Ishikawa (cell line): ENCODE results near the gene FOXC2.

Source experiments
- CEBPB ChIP-seq: IDR thresholded peaks from 2 replicates; pipeline ENCODE4 v1.6.1; 2012
- CREB1 ChIP-seq: IDR thresholded peaks from 2 replicates; pipeline ENCODE4 v1.6.1; 2012; ENCODE audit warnings: low read depth
- EGR1 ChIP-seq: IDR thresholded peaks from 2 replicates; pipeline ENCODE4 v1.6.1; 2012
- EP300 ChIP-seq: IDR thresholded peaks from 2 replicates; pipeline ENCODE4 v1.6.1; 2012; ENCODE audit warnings: borderline replicate concordance
- FOXM1 ChIP-seq: IDR thresholded peaks from 2 replicates; pipeline ENCODE4 v1.6.1; 2012; ENCODE audit warnings: low read depth, borderline replicate concordance
- NFIC ChIP-seq: IDR thresholded peaks from 2 replicates; pipeline ENCODE4 v1.6.1; 2012
- RAD21 ChIP-seq: IDR thresholded peaks from 2 replicates; pipeline ENCODE4 v1.6.1; 2012; ENCODE audit warnings: low read depth
- REST ChIP-seq: IDR thresholded peaks from 2 replicates; pipeline ENCODE4 v1.6.1; 2012; ENCODE audit warnings: low read depth, mild to moderate bottlenecking
- TAF1 ChIP-seq: IDR thresholded peaks from 2 replicates; pipeline ENCODE4 v1.6.1; 2012; ENCODE audit warnings: low read depth, mild to moderate bottlenecking
- TCF12 ChIP-seq: IDR thresholded peaks from 2 replicates; pipeline ENCODE4 v1.6.1; 2012; ENCODE audit warnings: low read depth
- TEAD4 ChIP-seq: IDR thresholded peaks from 2 replicates; pipeline ENCODE4 v1.6.1; 2012
- USF1 ChIP-seq: IDR thresholded peaks from 2 replicates; pipeline ENCODE4 v1.6.1; 2012
- YY1 ChIP-seq: IDR thresholded peaks from 2 replicates; pipeline ENCODE4 v1.6.1; 2012; ENCODE audit warnings: low read depth
- ZBTB7A ChIP-seq: IDR thresholded peaks from 2 replicates; pipeline ENCODE4 v1.6.1; 2012; ENCODE audit warnings: low read depth
- TF ChIP-seq, protein P1 (sequence below): IDR thresholded peaks from 2 replicates; pipeline ENCODE4 v1.6.1; 2012

FOXC2 gene

DNA sequence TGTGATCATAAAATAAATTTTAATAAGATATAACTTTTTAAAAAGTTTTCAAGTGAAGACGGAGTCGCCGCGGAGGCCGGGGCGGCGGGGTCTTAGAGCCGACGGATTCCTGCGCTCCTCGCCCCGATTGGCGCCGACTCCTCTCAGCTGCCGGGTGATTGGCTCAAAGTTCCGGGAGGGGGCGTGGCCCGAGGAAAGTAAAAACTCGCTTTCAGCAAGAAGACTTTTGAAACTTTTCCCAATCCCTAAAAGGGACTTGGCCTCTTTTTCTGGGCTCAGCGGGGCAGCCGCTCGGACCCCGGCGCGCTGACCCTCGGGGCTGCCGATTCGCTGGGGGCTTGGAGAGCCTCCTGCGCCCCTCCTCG, at the start of gene FOXC2:
Gene FOXC2 (plus strand): TSS at position 229 of the 365 bp plus-strand sequence. CDS start 507 bp downstream, outside the sequence.
- TF ChIP-seq NFIC (no peak), FOXM1 (no peak), CREB1 (no peak), REST (no peak), CEBPB (no peak), EGR1 (no peak), USF1 (no peak), YY1 (no peak), RAD21 (no peak), EP300 (no peak), TCF12 (no peak), ZBTB7A (no peak), TEAD4 (no peak), TAF1 (no peak)
- TF ChIP-seq, protein P1, sequence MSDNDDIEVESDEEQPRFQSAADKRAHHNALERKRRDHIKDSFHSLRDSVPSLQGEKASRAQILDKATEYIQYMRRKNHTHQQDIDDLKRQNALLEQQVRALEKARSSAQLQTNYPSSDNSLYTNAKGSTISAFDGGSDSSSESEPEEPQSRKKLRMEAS = no peak

DNA sequence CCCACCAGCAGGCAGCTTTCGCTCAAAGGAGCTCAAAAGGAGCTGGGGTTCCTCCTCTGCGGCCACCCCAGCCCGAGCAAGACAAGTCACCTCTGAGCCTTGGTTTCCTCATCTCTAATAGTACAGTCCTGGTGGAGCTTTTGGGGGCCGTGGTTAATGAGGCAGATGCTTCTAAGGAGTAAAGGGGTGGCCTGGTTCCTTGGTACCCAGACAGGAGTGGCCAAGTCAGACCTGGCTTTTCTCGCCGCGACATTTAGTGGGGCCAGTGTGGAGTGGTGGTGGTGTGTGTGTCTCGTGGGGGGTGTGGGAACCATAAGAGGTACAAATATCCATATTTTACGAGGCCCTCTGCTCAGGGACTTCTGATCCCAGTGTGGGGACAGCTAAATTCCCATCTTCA, 49.6 kb upstream of the FOXC2 start:
- TF ChIP-seq EP300 = no peak
- no peak for TF ChIP-seq FOXM1
- no peak for TF ChIP-seq TAF1
- no peak for TF ChIP-seq USF1
- TF ChIP-seq ZBTB7A = no peak
- TF ChIP-seq CREB1 = no peak
- TF ChIP-seq EGR1 = no peak
- no peak for TF ChIP-seq TCF12
- TF ChIP-seq REST = no peak
- TF ChIP-seq CEBPB = no peak
- no peak for TF ChIP-seq RAD21
- no peak for TF ChIP-seq NFIC
- no peak for TF ChIP-seq TEAD4
- no peak for TF ChIP-seq YY1
- TF ChIP-seq, protein P1 = no peak

GRCh38 chr16:86517652-86518258, 48.9 kb upstream of the FOXC2 start:
- TF ChIP-seq, protein P1 = peak; percentile 32; the same call in 1 of the 2 replicates
- TF ChIP-seq YY1 (no peak), TCF12 (no peak), RAD21 (peak; percentile 70), EP300 (no peak), USF1 (peak; percentile 57; the same call in 1 of the 2 replicates)

DNA sequence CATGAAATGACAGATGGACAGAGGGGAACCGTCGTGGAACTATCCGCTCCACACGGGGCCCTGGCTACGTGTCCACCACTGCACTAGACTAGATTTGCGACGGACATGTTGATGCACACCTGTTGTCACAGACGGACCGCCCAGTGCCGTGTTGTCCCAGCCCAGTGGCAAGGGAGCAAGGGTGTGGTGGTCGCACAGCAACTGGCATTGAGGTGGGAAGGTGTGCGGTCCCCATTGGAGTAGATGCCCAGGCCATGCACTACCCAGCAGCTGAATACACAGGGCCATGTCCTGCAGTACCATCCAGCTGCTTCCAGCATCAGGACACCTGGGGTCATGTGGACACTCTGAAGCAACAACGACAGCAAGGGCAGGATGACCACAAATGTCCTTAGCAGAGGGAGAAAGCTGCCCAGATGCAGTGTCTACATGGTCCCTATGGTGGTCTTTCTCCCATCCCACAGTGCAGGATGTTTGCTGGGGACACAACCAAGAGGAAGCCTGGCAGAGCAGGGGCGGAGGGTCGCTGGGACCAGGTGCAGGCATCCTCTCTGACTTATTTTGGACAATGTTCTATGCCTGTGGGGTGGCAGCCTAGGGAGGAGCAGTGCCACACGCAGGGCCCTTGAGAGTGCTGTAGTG, 47.5 kb upstream of the FOXC2 start:
- TF ChIP-seq EP300 = no peak
- TF ChIP-seq CEBPB = no peak
- no peak for TF ChIP-seq YY1
- TF ChIP-seq, protein P1 = no peak
- no peak for TF ChIP-seq USF1
- TF ChIP-seq FOXM1 = no peak
- TF ChIP-seq TEAD4 = no peak
- no peak for TF ChIP-seq ZBTB7A
- no peak for TF ChIP-seq EGR1
- no peak for TF ChIP-seq TAF1
- no peak for TF ChIP-seq TCF12
- no peak for TF ChIP-seq RAD21
- no peak for TF ChIP-seq NFIC
- no peak for TF ChIP-seq CREB1
- no peak for TF ChIP-seq REST
